MM.1S (cell line): ENCODE data around the gene LRRC4C.

ENCODE experiments used
- DNase-seq: peaks from one replicate; pipeline ENCODE4 v3.0.0-alpha.2; 2015
- H2AFZ ChIP-seq: fragments of 300-600 bp; sonication (generic); 2 replicates; pipeline ENCODE4 v1.6.0; 2016; ENCODE audit warnings: antibody characterized with exemption, low read length
- H3F3A ChIP-seq: fragments of 300-600 bp; sonication (generic); 2 replicates; pipeline ENCODE4 v1.6.1; 2016; ENCODE audit warnings: mild to moderate bottlenecking, antibody characterized with exemption, low read length, moderate library complexity, mixed read lengths; ENCODE audit not compliant: insufficient read depth
- H3K27ac ChIP-seq: fragments of 300-600 bp; sonication (generic); 2 replicates; pipeline ENCODE4 v1.5.1; 2016; ENCODE audit warnings: mild to moderate bottlenecking, low read length
- H3K27me3 ChIP-seq: fragments of 300-600 bp; sonication (generic); replicated peaks from 2 replicates; pipeline ENCODE4 v1.6.0; 2016; ENCODE audit warnings: low read length; ENCODE audit not compliant: insufficient read depth
- H3K36me3 ChIP-seq: fragments of 300-600 bp; sonication (generic); replicated peaks from 2 replicates; pipeline ENCODE4 v1.6.1; 2016; ENCODE audit warnings: mild to moderate bottlenecking, low read length, mixed read lengths; ENCODE audit not compliant: insufficient read depth
- H3K4me1 ChIP-seq: fragments of 300-600 bp; sonication (generic); 2 replicates; pipeline ENCODE4 v1.6.1; 2016; ENCODE audit warnings: low read length, mixed read lengths
- H3K4me2 ChIP-seq: fragments of 300-600 bp; sonication (generic); 2 replicates; pipeline ENCODE4 v1.6.0; 2016; ENCODE audit warnings: low read depth, low read length
- H3K4me3 ChIP-seq: fragments of 300-600 bp; sonication (generic); 2 replicates; pipeline ENCODE4 v1.5.1; 2016; ENCODE audit warnings: low read length, mixed read lengths
- H3K79me2 ChIP-seq: fragments of 300-600 bp; sonication (generic); 2 replicates; pipeline ENCODE4 v1.6.1; 2016; ENCODE audit warnings: mixed run types, low read length, mixed read lengths
- H3K9ac ChIP-seq: fragments of 300-600 bp; sonication (generic); 2 replicates; pipeline ENCODE4 v1.6.1; 2016; ENCODE audit warnings: low read length, mixed read lengths
- H3K9me2 ChIP-seq: fragments of 300-600 bp; sonication (generic); replicated peaks from 2 replicates; pipeline ENCODE4 v1.6.1; 2016; ENCODE audit warnings: mild to moderate bottlenecking, low read length, mixed read lengths; ENCODE audit not compliant: insufficient read depth
- H3K9me3 ChIP-seq: fragments of 300-600 bp; sonication (generic); replicated peaks from 2 replicates; pipeline ENCODE4 v1.6.1; 2016; ENCODE audit warnings: mild to moderate bottlenecking, low read length, mixed read lengths; ENCODE audit not compliant: insufficient read depth
- H4K20me1 ChIP-seq: fragments of 300-600 bp; sonication (generic); 2 replicates; pipeline ENCODE4 v1.6.1; 2016; ENCODE audit warnings: mild to moderate bottlenecking, low read length, moderate library complexity, mixed read lengths; ENCODE audit not compliant: insufficient read depth
- CTCF ChIP-seq: fragments of 300-600 bp; sonication (generic); IDR thresholded peaks from 2 replicates; pipeline ENCODE4 v1.5.1; 2016; ENCODE audit warnings: antibody characterized with exemption, low read length, mixed read lengths
- EZH2 ChIP-seq: fragments of 300-600 bp; sonication (generic); optimal IDR thresholded peaks from 2 replicates; pipeline ENCODE3; 2017; ENCODE audit warnings: low read depth, mild to moderate bottlenecking, antibody characterized with exemption, low read length, mixed read lengths
- EZH2phosphoT487 ChIP-seq: fragments of 300-600 bp; sonication (generic); IDR thresholded peaks from 2 replicates; pipeline ENCODE4 v1.6.1; 2018; ENCODE audit warnings: antibody characterized with exemption, low read length

The LRRC4C gene

DNA sequence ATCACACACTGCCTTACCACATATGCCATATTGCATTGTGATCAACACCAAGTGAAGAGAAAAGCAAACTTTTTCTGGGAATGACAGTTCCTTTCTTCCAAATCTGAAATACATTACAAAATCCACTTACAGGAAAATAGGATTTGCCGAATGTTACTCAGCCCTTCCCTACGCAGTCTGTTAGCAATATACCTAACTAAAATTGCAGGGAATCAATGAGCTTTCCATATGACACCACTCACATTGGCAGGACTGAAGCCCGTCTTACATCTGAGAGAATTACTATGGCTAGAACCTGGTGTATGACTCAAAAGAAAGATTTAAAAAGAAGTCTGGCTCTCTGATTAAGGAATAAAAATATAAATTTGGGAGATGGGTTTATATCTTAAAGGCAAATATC, 136.0 kb downstream of the LRRC4C start:
- no peaks in the 10 kb centered on the region for H4K20me1 ChIP-seq
- no peak overlapping the region for H3K4me3 ChIP-seq
- H3K36me3 ChIP-seq = no peaks in the 10 kb centered on the region
- H3F3A ChIP-seq = no peaks in the 10 kb centered on the region
- no peaks in the 10 kb centered on the region for H3K9me2 ChIP-seq
- H3K27me3 ChIP-seq = no peaks in the 10 kb centered on the region
- H3K9ac ChIP-seq = no peak overlapping the region
- no peaks in the 10 kb centered on the region for H3K4me1 ChIP-seq
- no peak for DNase-seq
- no peak for TF ChIP-seq CTCF
- TF ChIP-seq EZH2phosphoT487 = no peak
- no peak for TF ChIP-seq EZH2
- H3K79me2 ChIP-seq = no peaks in the 10 kb centered on the region
- H3K27ac ChIP-seq = no peak overlapping the region
- no peak overlapping the region for H2AFZ ChIP-seq
- no peak overlapping the region for H3K4me2 ChIP-seq
- no peaks in the 10 kb centered on the region for H3K9me3 ChIP-seq

GRCh38 chr11:41320653-41321052, 138.8 kb downstream of the LRRC4C start:
- H3K9ac ChIP-seq = no peak overlapping the region
- H3K79me2 ChIP-seq = no peaks in the 10 kb centered on the region
- H3F3A ChIP-seq = no peaks in the 10 kb centered on the region
- H3K36me3 ChIP-seq = no peaks in the 10 kb centered on the region
- no peak overlapping the region for H2AFZ ChIP-seq
- H4K20me1 ChIP-seq = no peaks in the 10 kb centered on the region
- no peak for DNase-seq
- TF ChIP-seq EZH2phosphoT487 (no peak), CTCF (no peak), EZH2 (no peak)
- H3K4me1 ChIP-seq = no peaks in the 10 kb centered on the region
- no peaks in the 10 kb centered on the region for H3K9me3 ChIP-seq
- H3K27ac ChIP-seq = no peak overlapping the region
- no peaks in the 10 kb centered on the region for H3K9me2 ChIP-seq
- no peak overlapping the region for H3K4me3 ChIP-seq
- no peak overlapping the region for H3K4me2 ChIP-seq
- no peaks in the 10 kb centered on the region for H3K27me3 ChIP-seq

DNA sequence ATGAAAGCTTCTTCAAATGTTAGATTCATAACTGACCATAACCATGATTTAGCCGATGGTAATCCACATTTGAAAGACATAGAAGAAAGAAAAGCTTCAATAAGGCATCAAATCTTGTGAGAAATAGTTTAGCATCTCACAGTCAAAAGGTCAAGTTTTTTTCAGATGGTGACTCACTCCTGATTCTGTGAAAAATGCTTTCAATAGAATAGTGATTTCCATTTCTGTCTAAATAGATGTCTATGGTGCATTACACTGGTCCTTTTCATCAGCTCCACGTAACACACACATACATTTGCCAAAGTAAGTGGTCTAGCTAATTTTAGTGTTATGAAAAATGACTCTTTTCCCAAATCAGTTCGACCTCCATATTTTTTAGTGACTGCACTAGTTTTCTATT, 139.2 kb downstream of the LRRC4C start:
- Histone ChIP-seq H3K9ac (no peak overlapping the region), H3K9me2 (no peaks in the 10 kb centered on the region), H3K9me3 (no peaks in the 10 kb centered on the region), H3K4me3 (no peak overlapping the region), H3K4me1 (no peaks in the 10 kb centered on the region), H3F3A (no peaks in the 10 kb centered on the region), H2AFZ (no peak overlapping the region), H3K79me2 (no peaks in the 10 kb centered on the region), H3K36me3 (no peaks in the 10 kb centered on the region), H3K27me3 (no peaks in the 10 kb centered on the region), H3K4me2 (no peak overlapping the region), H4K20me1 (no peaks in the 10 kb centered on the region), H3K27ac (no peak overlapping the region)
- DNase-seq = no peak
- TF ChIP-seq CTCF (no peak), EZH2phosphoT487 (no peak), EZH2 (no peak)

DNA sequence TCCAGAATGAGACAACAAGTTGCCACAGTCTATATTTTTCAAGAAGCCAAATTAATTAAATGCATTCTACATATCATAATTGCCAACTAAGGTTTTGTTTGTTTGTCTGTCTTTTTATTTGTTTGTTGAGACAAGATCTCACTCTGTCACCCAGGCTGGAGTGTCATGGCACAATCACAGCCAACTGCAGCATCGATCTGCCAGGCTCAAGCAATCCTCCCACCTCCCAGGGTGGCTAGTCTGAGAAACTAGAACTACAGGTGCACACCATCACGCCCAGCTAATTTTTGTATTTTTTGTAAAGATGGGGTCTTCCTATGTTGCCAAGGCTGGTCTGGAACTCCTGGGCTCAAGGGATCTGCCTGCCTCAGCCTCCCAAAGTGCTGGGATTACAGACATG, 140.0 kb downstream of the LRRC4C start:
- DNase-seq = no peak
- Histone ChIP-seq H3K4me2 (no peak overlapping the region), H3K27ac (no peak overlapping the region), H3K9me2 (no peaks in the 10 kb centered on the region), H3K36me3 (no peaks in the 10 kb centered on the region), H2AFZ (no peak overlapping the region), H3K9ac (no peak overlapping the region), H3K79me2 (no peaks in the 10 kb centered on the region), H4K20me1 (no peaks in the 10 kb centered on the region), H3K4me3 (no peak overlapping the region), H3K4me1 (no peaks in the 10 kb centered on the region), H3F3A (no peaks in the 10 kb centered on the region), H3K27me3 (no peaks in the 10 kb centered on the region), H3K9me3 (no peaks in the 10 kb centered on the region)
- no peak for TF ChIP-seq CTCF
- TF ChIP-seq EZH2phosphoT487 = no peak
- no peak for TF ChIP-seq EZH2
